Glomerular visceral epithelial cell (primary cell): ENCODE data around the gene RIF1.

Source experiments
- DNase-seq: peaks from one replicate; pipeline ENCODE4 v3.0.0-alpha.2; 2016; ENCODE audit errors: extremely low spot score

RIF1 gene, protein sequence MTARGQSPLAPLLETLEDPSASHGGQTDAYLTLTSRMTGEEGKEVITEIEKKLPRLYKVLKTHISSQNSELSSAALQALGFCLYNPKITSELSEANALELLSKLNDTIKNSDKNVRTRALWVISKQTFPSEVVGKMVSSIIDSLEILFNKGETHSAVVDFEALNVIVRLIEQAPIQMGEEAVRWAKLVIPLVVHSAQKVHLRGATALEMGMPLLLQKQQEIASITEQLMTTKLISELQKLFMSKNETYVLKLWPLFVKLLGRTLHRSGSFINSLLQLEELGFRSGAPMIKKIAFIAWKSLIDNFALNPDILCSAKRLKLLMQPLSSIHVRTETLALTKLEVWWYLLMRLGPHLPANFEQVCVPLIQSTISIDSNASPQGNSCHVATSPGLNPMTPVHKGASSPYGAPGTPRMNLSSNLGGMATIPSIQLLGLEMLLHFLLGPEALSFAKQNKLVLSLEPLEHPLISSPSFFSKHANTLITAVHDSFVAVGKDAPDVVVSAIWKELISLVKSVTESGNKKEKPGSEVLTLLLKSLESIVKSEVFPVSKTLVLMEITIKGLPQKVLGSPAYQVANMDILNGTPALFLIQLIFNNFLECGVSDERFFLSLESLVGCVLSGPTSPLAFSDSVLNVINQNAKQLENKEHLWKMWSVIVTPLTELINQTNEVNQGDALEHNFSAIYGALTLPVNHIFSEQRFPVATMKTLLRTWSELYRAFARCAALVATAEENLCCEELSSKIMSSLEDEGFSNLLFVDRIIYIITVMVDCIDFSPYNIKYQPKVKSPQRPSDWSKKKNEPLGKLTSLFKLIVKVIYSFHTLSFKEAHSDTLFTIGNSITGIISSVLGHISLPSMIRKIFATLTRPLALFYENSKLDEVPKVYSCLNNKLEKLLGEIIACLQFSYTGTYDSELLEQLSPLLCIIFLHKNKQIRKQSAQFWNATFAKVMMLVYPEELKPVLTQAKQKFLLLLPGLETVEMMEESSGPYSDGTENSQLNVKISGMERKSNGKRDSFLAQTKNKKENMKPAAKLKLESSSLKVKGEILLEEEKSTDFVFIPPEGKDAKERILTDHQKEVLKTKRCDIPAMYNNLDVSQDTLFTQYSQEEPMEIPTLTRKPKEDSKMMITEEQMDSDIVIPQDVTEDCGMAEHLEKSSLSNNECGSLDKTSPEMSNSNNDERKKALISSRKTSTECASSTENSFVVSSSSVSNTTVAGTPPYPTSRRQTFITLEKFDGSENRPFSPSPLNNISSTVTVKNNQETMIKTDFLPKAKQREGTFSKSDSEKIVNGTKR (N-terminal part only)

GRCh38 chr2:151409601-151410484 is at the start of gene RIF1:
Gene RIF1 (plus strand): TSS chr2:151409902. CDS start chr2:151410424, 522 bp downstream.
- DNase-seq, result peak; percentile 93

DNA sequence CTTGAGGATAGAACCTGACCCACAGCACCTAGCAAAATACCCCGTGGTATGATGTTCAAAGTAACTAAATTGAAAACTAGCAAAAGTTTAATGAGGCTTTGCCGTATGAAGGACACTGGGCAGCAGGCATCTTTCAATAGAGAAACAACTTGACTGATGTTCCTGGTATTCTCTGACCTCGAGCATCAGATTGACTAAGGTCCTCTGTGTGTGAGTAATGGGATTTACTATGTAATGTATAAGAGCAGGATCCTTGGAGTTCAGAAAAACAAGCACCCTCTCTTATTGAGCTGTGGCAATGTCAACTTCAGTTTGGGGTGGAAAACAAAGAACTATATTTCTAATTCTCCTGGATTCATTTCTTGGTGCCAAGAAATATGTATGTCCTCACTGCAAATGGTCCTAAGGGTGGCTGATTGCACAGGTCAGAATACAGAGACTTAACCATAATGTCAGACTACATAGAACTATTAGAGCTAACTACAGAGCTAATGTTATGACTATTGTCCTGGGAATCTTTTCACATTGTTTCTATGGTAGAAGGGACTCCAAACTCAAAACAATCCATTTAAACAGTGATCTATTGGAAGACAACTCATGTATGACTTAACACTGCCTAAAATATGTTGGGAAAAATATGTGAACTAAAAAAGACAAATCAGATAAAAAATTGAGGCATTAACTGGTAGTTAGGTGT is 47.9 kb upstream of the RIF1 start:
- peak; percentile 37 for DNase-seq

DNA sequence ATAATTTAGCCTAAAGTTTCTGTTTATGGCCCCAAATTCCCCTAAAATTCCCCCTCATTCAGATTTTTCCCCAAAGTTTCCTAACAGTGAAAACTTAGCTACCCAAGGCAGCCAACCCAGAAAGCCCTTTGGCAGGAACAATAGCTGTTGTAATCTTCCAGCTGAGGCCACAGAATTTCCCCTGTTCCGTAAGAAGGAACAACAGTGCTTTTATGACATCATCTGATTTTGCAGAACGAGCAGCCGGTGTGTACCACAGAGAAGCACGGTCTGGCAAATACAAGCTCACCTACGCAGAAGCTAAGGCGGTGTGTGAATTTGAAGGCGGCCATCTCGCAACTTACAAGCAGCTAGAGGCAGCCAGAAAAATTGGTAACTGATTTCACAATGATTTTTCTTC is 46.0 kb upstream of the RIF1 start:
- DNase-seq, result no peak

DNA sequence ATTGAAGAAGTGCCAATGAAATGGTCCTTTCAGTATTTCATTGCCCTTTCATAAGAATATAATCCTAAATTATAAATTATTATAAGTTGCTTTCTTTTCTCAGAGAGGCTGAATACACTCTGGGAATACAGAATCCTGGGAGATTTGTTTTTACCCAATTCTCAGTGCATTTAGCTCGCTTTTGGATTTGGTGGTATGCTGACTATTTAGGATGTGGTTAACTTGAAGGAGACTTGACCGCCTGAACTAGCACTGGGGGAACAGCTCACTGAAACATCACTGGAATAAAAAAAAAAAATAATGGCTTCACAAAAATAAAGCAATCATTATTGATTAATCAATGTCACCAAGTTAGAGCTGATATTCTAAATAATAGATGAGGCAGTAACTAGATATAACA is 42.1 kb upstream of the RIF1 start:
- peak; percentile 57 for DNase-seq

GRCh38 chr2:151374436-151374835 is 35.3 kb upstream of the RIF1 start:
- DNase-seq, result peak; percentile 62

GRCh38 chr2:151379169-151379568 is 30.5 kb upstream of the RIF1 start:
- no peak for DNase-seq

GRCh38 chr2:151380580-151381235 is 29.0 kb upstream of the RIF1 start:
- DNase-seq, result no peak

DNA sequence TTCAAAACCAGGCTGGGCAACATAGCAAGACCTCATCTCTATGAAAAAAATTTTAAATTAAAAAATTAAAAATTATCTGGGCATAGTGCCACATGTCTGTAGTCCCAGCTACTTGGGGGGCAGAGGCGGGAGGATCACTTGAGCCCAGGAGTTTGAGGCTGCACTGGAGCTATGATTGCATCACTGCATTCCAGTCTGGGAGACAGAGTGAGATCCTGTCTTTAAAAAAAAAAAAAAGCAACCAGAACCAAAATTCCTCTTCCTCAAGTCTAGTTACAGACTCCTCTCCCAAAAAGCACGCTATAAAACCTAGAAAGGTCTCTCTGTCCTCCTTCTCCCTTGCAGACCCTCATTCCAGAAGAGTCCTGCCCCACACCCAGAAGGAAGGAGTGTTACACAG is 28.4 kb upstream of the RIF1 start:
- DNase-seq, result peak; percentile 35

DNA sequence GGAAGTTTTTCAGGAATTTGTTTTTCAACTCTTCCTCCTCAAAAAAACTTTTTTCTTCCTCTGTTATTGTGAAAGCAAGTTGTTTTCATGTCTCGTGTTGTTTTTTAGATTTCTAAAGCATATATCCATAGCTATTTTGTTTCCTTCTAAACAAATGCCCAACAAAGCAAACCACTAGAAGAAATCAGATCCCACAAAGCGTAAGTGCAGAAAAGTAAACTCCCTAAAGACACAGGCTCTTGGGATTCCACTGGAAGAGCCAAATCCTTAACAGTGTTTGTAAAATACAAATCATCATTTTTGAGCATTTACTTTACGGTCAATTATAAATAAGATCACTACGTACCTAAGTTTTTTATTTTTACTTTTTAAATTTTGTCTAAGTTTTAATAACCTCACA is 21.7 kb upstream of the RIF1 start:
- no peak for DNase-seq

- DNase-seq, result no peak
These were observed 18.3 kb upstream of the RIF1 start for GRCh38 chr2:151391436-151391835.

- DNase-seq, result no peak
These were observed 15.2 kb upstream of the RIF1 start for GRCh38 chr2:151394509-151394908.

- DNase-seq, result no peak
These were observed 14.0 kb upstream of the RIF1 start for GRCh38 chr2:151395509-151396374.

- no peak for DNase-seq
These were observed 9.7 kb upstream of the RIF1 start for GRCh38 chr2:151399981-151400380.

DNA sequence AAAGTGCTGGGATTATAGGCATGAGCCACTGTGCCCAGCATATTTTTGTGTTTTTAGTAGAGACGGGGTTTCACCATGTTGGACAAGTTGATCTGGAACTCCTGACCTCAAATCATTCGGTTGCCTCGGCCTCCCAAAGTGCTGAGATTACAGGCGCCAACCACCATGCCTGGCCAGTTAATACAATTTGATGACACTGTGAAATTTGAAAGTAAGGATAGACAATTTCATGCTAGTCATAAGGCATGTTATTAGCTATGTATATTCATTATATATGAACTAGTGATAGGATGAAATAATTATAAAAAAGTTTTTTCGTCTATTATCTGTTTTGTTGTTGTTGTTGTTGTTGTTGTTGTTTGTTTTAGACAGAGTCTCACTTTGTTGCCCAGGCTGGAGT is 8.6 kb upstream of the RIF1 start:
- DNase-seq, result no peak

DNA sequence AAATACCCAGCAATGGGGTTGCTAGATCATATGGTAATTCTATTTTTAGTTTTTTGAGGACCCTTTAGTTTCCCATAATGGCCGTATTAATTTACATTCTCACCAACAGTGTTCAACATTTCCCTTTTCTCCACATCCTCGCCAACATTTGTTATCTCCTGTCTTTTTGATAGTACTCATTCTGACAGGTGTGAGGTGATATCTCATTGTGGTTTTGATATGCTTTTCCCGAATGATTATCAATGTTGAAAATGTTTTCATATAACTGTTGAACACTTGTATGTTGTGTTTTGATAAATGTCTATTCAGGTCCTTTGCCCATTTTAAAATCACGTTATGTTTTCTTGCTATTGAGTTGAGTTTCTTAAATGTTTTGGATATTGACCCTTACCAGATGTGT is 5.8 kb upstream of the RIF1 start:
- DNase-seq, result no peak

DNA sequence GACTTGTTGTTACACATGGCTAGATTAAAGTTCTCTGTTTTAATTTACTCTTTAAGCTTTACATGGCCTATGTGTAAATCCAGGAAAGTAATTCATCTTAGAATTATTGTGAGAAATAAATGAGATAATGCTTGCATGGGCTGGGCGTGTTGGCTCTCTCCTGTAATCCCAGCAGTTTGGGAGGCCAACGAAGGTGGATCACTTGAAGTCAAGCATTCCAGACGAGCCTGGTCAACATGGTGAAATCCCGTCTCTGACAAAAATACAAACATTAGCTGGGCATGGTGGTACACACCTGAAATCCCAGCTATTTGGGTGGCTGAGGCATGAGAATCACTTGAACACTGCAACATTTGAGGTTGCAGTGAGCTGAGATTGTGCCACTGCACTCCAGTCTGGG is 4.3 kb upstream of the RIF1 start:
- no peak for DNase-seq

DNA sequence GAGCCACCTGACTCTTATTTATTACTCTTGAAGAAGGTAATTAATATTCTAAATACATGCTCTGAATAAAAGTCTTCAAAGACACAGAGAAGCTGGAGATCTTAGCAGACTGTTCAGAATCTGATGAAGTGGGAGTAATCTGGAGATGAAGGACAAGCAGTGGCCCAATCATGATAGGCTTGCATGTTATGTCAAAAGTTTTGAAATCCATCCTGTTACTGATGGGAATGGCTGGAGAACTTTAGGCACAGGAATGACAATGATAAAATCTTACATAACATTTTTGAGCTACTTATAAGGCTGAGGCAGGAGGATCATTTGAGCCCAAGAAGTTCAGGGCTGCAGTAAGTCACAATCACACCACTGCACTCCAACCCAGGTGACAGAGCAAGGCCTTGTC is 2.4 kb upstream of the RIF1 start:
- DNase-seq, result no peak

GRCh38 chr2:151408788-151409600 is 708 bp upstream of the RIF1 start:
- DNase-seq, result no peak
